DOHH2 (cell line): Measurements from ENCODE around the gene CARHSP1.

Experiments
- EZH2phosphoT487 ChIP-seq: fragments of 200-600 bp; sonication (generic); IDR thresholded peaks from 2 replicates; pipeline ENCODE4 v1.6.1; 2017; ENCODE audit warnings: borderline replicate concordance, mild to moderate bottlenecking, antibody characterized with exemption, low read length, moderate library complexity, mixed read lengths
- TF ChIP-seq, protein P1 (sequence below): fragments of 200-600 bp; sonication (generic); IDR thresholded peaks from one replicate; pipeline ENCODE4 v1.5.1; 2014; ENCODE audit warnings: antibody characterized with exemption, mild to moderate bottlenecking, low read depth, low read length; ENCODE audit not compliant: poor library complexity, severe bottlenecking

DNA sequence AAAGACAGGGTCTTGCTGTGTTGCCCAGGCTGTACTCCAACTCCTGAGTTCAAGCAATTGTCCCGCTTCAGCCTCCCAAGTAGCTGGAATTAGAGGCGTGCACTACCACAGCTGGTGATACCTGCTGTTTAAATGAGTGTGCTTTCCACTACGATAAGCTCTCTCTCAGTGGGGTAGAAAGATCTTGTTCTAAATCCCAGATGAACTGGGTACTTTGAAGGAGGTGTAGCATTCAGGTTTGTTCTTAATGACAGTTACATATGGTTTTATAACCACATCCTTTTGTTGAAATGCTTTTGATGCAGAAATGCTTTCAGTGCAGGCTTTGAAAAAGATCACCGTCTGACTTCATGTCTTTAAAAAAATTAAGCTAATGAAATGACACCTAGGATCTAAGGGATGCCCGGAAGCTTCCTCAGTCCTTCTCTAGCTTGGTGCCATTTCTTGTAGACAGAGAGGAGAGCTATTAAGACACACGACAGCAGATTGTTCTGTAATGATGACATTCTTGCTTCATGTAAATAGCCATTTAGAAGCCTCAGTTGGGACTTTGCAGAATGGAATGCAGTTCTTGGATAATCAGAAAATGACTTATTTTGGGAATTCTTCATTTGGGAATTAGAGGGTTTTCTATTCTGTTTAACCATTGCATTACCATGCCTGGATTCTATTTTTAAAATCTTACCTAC is 51.7 kb downstream of the CARHSP1 start:
- TF ChIP-seq, protein P1, sequence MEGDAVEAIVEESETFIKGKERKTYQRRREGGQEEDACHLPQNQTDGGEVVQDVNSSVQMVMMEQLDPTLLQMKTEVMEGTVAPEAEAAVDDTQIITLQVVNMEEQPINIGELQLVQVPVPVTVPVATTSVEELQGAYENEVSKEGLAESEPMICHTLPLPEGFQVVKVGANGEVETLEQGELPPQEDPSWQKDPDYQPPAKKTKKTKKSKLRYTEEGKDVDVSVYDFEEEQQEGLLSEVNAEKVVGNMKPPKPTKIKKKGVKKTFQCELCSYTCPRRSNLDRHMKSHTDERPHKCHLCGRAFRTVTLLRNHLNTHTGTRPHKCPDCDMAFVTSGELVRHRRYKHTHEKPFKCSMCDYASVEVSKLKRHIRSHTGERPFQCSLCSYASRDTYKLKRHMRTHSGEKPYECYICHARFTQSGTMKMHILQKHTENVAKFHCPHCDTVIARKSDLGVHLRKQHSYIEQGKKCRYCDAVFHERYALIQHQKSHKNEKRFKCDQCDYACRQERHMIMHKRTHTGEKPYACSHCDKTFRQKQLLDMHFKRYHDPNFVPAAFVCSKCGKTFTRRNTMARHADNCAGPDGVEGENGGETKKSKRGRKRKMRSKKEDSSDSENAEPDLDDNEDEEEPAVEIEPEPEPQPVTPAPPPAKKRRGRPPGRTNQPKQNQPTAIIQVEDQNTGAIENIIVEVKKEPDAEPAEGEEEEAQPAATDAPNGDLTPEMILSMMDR: no peak
- no peak for TF ChIP-seq EZH2phosphoT487
